GM12878 (cell line): ENCODE data around the gene RAP1GDS1. TPM values are rescaled to one million over a fixed set of nuclear protein-coding genes. Genes with fewer than 3 reads are reported as not detected.

ENCODE experiments used
- ATAC-seq: fragments of 200-7000 bp; cut with Tn5 transposase; 3 replicates; pipeline ENCODE4 v1.9.1; 2020; ENCODE audit warnings: mild to moderate bottlenecking, moderate library complexity
- BruUV-seq: library from RNA; stranded (reverse); fragments of 400-500 nt; replicated peaks from 2 replicates; lab custom pipeline; 2021; lab: Mats Ljungman, UMichigan
- CTCF ChIA-PET: fragments of 300-600 bp; sonication (Branson Sonifier 250); formaldehyde crosslinking; extraction: SDS; loops from one replicate; lab custom pipeline; 2021; ENCODE audit warnings: inconsistent platforms; lab: Yijun Ruan, JAX
- POLR2A ChIA-PET: fragments of 350-600 bp; formaldehyde crosslinking; extraction: SDS; loops from one replicate; lab custom pipeline; 2021; ENCODE audit warnings: inconsistent platforms; lab: Charles Lee
- RAD21 ChIA-PET: fragments of 300-600 bp; sonication (Branson Sonifier 250); formaldehyde crosslinking; loops from one replicate; lab custom pipeline; 2023; ENCODE audit warnings: antibody characterized with exemption; ENCODE audit not compliant: unreplicated experiment; lab: Charles Lee
- SMC1A ChIA-PET: fragments of 300-600 bp; sonication (Branson Sonifier 250); formaldehyde crosslinking; loops from one replicate; lab custom pipeline; 2023; ENCODE audit not compliant: unreplicated experiment, uncharacterized antibody; lab: Charles Lee
- DNase-seq: peaks from one replicate; pipeline ENCODE4 v3.0.0-alpha.2; 2011; ENCODE audit warnings: low read depth, low spot score
- FAIRE-seq: peaks from 3 replicates; lab custom pipeline; 2011; peaks lifted over from hg19 to GRCh38; lab: Jason Lieb, UNC
- H2AFZ ChIP-seq: 2 replicates; pipeline ENCODE4 v1.6.0; 2011; ENCODE audit warnings: low read depth, low read length, control low read depth; ENCODE audit not compliant: control insufficient read depth
- H3K27ac ChIP-seq: 2 replicates; pipeline ENCODE4 v1.5.1; 2011; ENCODE audit warnings: control low read depth; ENCODE audit not compliant: control insufficient read depth, insufficient read depth
- H3K27me3 ChIP-seq, 2 experiments: replicated peaks in 1 of 2; 2 replicates each; pipeline versions ENCODE4 v1.6.0 to v1.6.1; 2011; ENCODE audit warnings: low read length in 1 of 2; ENCODE audit not compliant: control insufficient read depth in 2 of 2, insufficient read depth in 2 of 2
- H3K36me3 ChIP-seq, 2 experiments: 2 replicates each; pipeline ENCODE4 v1.5.1; 2011; ENCODE audit warnings: low read length in 1 of 2; ENCODE audit not compliant: control insufficient read depth in 2 of 2, insufficient read depth in 2 of 2
- H3K4me1 ChIP-seq: 2 replicates; pipeline ENCODE4 v1.6.1; 2011; ENCODE audit warnings: mild to moderate bottlenecking, low read length, moderate library complexity, mixed read lengths; ENCODE audit not compliant: control insufficient read depth, insufficient read depth
- H3K4me2 ChIP-seq: 2 replicates; pipeline ENCODE4 v1.6.0; 2011; ENCODE audit warnings: control low read depth; ENCODE audit not compliant: control insufficient read depth, insufficient read depth
- H3K4me3 ChIP-seq: fragments of 200-600 bp; sonication (generic); 2 replicates; pipeline ENCODE4 v1.5.1; 2016
- H3K79me2 ChIP-seq: 2 replicates; pipeline ENCODE4 v1.6.0; 2011; ENCODE audit warnings: low read length; ENCODE audit not compliant: control insufficient read depth, insufficient read depth
- H3K9ac ChIP-seq: 2 replicates; pipeline ENCODE4 v1.8.0; 2011; ENCODE audit warnings: low read length, control low read depth, mixed read lengths; ENCODE audit not compliant: control insufficient read depth, insufficient read depth
- H3K9me3 ChIP-seq: replicated peaks from 3 replicates; pipeline ENCODE4 v1.5.1; 2011; ENCODE audit warnings: mild to moderate bottlenecking, low read length; ENCODE audit not compliant: control insufficient read depth, insufficient read depth
- H4K20me1 ChIP-seq: 2 replicates; pipeline ENCODE4 v1.6.0; 2011; ENCODE audit not compliant: control insufficient read depth, insufficient read depth
- BACH1 ChIP-seq: fragments of 450-650 bp; IDR thresholded peaks from 2 replicates; pipeline ENCODE4 v1.6.1; 2017; ENCODE audit warnings: mild to moderate bottlenecking, borderline replicate concordance
- CBX3 ChIP-seq: fragments of 200-600 bp; sonication (generic); IDR thresholded peaks from 2 replicates; pipeline ENCODE4 v1.6.1; 2016; ENCODE audit warnings: low read depth, borderline replicate concordance
- CBX5 ChIP-seq: sonication (generic); IDR thresholded peaks from 2 replicates; pipeline ENCODE4 v1.6.1; 2016; ENCODE audit warnings: low read depth, moderate library complexity, mild to moderate bottlenecking, inconsistent platforms
- CEBPB ChIP-seq, 2 experiments: fragments of 150-350 bp in 1 of 2; IDR thresholded peaks; 2 replicates each; pipeline ENCODE4 v1.6.1; 2012 to 2014; ENCODE audit warnings: low read depth in 2 of 2, low read length in 2 of 2, borderline replicate concordance in 1 of 2, inconsistent platforms in 1 of 2
- FOXM1 ChIP-seq: IDR thresholded peaks from 2 replicates; pipeline ENCODE4 v1.6.1; 2012; ENCODE audit warnings: low read depth, mild to moderate bottlenecking, inconsistent platforms, low read length, moderate library complexity
- GABPA ChIP-seq: IDR thresholded peaks from 2 replicates; pipeline ENCODE4 v1.6.1; 2014; ENCODE audit warnings: antibody characterized with exemption, low read depth, mild to moderate bottlenecking, inconsistent platforms
- HCFC1 ChIP-seq: fragments of 150-350 bp; IDR thresholded peaks from 2 replicates; pipeline ENCODE4 v1.6.1; 2014; ENCODE audit warnings: low read length
- MEF2A ChIP-seq: IDR thresholded peaks from 2 replicates; pipeline ENCODE4 v1.6.1; 2011; ENCODE audit warnings: low read depth, mild to moderate bottlenecking, low read length, moderate library complexity; ENCODE audit not compliant: insufficient read depth
- MTA3 ChIP-seq: IDR thresholded peaks from 2 replicates; pipeline ENCODE4 v1.6.1; 2012; ENCODE audit warnings: low read length, inconsistent platforms, borderline replicate concordance
- MYC ChIP-seq: IDR thresholded peaks from 2 replicates; pipeline ENCODE4 v1.6.1; 2011; ENCODE audit warnings: mild to moderate bottlenecking, low read length, moderate library complexity, inconsistent platforms; ENCODE audit not compliant: insufficient read depth, insufficient replicate concordance, insufficient read length, severe bottlenecking
- NFYB ChIP-seq: IDR thresholded peaks from 2 replicates; pipeline ENCODE4 v1.6.1; 2011; ENCODE audit warnings: low read depth, mild to moderate bottlenecking, low read length, improper control_type of control experiment, moderate library complexity; ENCODE audit not compliant: insufficient read depth
- POU2F2 ChIP-seq: IDR thresholded peaks from 3 replicates; pipeline ENCODE4 v1.6.1; 2011; ENCODE audit warnings: low read depth, mild to moderate bottlenecking, low read length, borderline replicate concordance
- RAD51 ChIP-seq: fragments of 450-650 bp; IDR thresholded peaks from 2 replicates; pipeline ENCODE4 v1.6.1; 2016; ENCODE audit warnings: moderate library complexity, mild to moderate bottlenecking, inconsistent platforms
- RCOR1 ChIP-seq: conservative IDR thresholded peaks from 2 replicates; pipeline ENCODE4 v1.6.1; 2012; ENCODE audit warnings: low read depth, low read length, improper control_type of control experiment
- SMAD1 ChIP-seq: fragments of 450-650 bp; IDR thresholded peaks from 2 replicates; pipeline ENCODE4 v1.6.1; 2018; ENCODE audit warnings: mild to moderate bottlenecking, low read depth; ENCODE audit not compliant: partially characterized antibody
- WGBS: methylation state at CpG from one replicate; pipeline ENCODE4 v1.1.6; 2016; ENCODE audit warnings: low lambda C conversion rate; ENCODE audit not compliant: insufficient replicate concordance, insufficient coverage; ENCODE audit errors: missing lambda C conversion rate; 5-methylcytosine and 5-hydroxymethylcytosine counted together
- in situ Hi-C: fragments of 300-500 bp; cut with MboI; formaldehyde crosslinking; loops from 9 replicates; pipeline ENCODE4 v1.14.3; 2018; ENCODE audit warnings: mixed read lengths
- intact Hi-C: fragments of 100-400 bp; cut with micrococcal nuclease; formaldehyde crosslinking; loops from one replicate; pipeline ENCODE4 v1.14.2; 2022; ENCODE audit not compliant: unreplicated experiment
- polyA plus RNA-seq, 11 experiments: library from polyadenylated mRNA; depleted of rRNA in 4 of 11; unstranded in 6 of 11; stranded (reverse) in 5 of 11; fragments of >200 nt; fragmentation: Nextera tagmentation in 4 of 11; fragmentation: Illumina TruSeq in 1 of 11; extraction: Ambion mirVana in 4 of 11; extraction: Trizol in 1 of 11; gene quantifications; 1 replicate in 1 of 11; 2 replicates in 10 of 11; pipeline versions ENCODE4 v1.2.1 to v1.2.3, GENCODE V29; 2011 to 2016; ENCODE audit warnings: inconsistent platforms in 2 of 11, missing spikeins in 2 of 11, low read depth in 1 of 11
- total RNA-seq, 4 experiments: library from RNA; depleted of rRNA in 3 of 4; stranded (reverse); fragments of >200 nt in 3 of 4; fragmentation: Illumina TruSeq in 1 of 4; extraction: Trizol in 1 of 4; gene quantifications; 2 replicates each; pipeline versions ENCODE4 v1.2.1 to v1.2.3, GENCODE V29; 2013 to 2021
- TF ChIP-seq, protein P1 (sequence below): fragments of 450-650 bp; formaldehyde crosslinking; IDR thresholded peaks from 2 replicates; pipeline ENCODE4 v1.4.0; 2022; ENCODE audit warnings: mild to moderate bottlenecking, moderate library complexity
- TF ChIP-seq, protein P2 (sequence below): IDR thresholded peaks from 2 replicates; pipeline ENCODE4 v1.6.1; 2011; ENCODE audit warnings: mild to moderate bottlenecking, low read depth, low read length, moderate library complexity; ENCODE audit not compliant: insufficient replicate concordance

RAP1GDS1 gene
- total and polyA plus RNA-seq, 10 of the 15 experiments (the other 5 are each of a cell fraction or from before 2014, with no cell fraction given), result 12.0 to 30.5 (median 20.7) TPM

DNA sequence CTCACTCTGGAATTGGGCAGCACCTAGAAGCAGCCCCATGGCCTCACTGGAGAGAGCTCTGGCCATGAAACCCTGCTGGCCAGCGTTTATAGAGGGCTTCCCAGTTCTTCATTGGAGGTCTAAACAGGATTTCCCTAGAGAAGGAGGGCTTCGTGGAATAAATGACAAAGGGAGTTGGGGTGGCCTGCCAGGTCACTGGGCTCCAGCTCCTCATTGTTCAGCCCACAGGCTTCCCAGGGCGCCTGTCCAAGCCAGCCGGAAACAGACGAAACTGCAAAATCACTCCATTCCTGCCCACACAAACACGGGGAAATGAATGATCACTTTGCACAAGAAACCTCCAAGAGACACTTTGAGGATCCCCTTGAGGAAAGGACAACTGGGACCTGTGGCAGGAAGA lies 207.5 kb downstream of the RAP1GDS1 start (continued):
- TF ChIP-seq, protein P1, sequence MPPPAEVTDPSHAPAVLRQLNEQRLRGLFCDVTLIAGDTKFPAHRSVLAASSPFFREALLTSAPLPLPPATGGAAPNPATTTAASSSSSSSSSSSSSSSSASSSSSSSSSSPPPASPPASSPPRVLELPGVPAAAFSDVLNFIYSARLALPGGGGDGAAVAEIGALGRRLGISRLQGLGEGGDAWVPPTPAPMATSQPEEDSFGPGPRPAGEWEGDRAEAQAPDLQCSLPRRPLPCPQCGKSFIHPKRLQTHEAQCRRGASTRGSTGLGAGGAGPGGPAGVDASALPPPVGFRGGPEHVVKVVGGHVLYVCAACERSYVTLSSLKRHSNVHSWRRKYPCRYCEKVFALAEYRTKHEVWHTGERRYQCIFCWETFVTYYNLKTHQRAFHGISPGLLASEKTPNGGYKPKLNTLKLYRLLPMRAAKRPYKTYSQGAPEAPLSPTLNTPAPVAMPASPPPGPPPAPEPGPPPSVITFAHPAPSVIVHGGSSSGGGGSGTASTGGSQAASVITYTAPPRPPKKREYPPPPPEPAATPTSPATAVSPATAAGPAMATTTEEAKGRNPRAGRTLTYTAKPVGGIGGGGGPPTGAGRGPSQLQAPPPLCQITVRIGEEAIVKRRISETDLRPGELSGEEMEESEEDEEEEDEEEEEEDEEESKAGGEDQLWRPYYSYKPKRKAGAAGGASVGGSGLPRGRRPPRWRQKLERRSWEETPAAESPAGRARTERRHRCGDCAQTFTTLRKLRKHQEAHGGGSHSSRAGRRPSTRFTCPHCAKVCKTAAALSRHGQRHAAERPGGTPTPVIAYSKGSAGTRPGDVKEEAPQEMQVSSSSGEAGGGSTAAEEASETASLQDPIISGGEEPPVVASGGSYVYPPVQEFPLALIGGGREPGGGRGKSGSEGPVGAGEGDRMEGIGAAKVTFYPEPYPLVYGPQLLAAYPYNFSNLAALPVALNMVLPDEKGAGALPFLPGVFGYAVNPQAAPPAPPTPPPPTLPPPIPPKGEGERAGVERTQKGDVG (CRISPR knock-in tag), result no peak
- TF ChIP-seq FOXM1 (no peak), POU2F2 (no peak), SMAD1 (no peak), RCOR1 (no peak), CBX5 (no peak)
- TF ChIP-seq, all 136 proteins: peak for 0

DNA sequence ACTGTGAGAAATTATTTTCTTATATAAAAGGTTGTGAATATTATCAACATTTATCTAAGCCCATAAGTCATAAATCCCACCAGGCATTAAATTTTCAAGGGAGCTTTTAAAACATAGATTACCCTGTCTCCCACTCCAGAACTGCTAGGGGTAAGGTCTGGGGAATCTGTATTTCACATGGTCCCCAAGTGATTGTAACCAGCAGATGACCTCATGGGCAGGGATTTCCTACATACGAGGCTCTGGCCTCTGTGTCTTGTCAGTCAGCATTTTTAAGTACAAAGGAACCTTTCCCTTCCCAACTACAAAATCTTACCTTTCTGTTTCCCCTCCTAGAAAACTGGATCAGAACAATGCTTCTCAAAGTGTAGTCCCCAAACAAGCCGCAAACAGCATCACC lies 208.6 kb downstream of the RAP1GDS1 start:
- H2AFZ ChIP-seq, result no peak overlapping the region
- no peak for TF ChIP-seq HCFC1
- TF ChIP-seq CEBPB (IDR thresholded peaks at IDR 0.05; ENCODE audit: borderline replicate concordance in 1 of 2, low read depth in 2 of 2, low read length in 2 of 2), result no peak
- TF ChIP-seq MYC, result no peak
- no peak for TF ChIP-seq MTA3
- no peak for TF ChIP-seq BACH1
- no peak for TF ChIP-seq CBX3
- TF ChIP-seq NFYB, result no peak
- TF ChIP-seq MEF2A, result no peak
- TF ChIP-seq, protein P2, sequence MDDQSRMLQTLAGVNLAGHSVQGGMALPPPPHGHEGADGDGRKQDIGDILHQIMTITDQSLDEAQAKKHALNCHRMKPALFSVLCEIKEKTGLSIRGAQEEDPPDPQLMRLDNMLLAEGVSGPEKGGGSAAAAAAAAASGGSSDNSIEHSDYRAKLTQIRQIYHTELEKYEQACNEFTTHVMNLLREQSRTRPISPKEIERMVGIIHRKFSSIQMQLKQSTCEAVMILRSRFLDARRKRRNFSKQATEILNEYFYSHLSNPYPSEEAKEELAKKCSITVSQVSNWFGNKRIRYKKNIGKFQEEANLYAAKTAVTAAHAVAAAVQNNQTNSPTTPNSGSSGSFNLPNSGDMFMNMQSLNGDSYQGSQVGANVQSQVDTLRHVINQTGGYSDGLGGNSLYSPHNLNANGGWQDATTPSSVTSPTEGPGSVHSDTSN, result no peak
- TF ChIP-seq GABPA, result no peak
- TF ChIP-seq POU2F2, result no peak
- no peak for TF ChIP-seq RAD51
- TF ChIP-seq RCOR1, result no peak

More for the DNA sequence above, 208.6 kb downstream of the RAP1GDS1 start:
- H3K27me3 ChIP-seq, result peaks cover 0 to 2% of the 10 kb centered on the region in 2 experiments; a peak in 1 of 4 replicates
- RAD21 ChIA-PET, result interaction anchor here (0.6 to 2.6 kb wide), 4 partner anchors 9 to 936 kb away, joined by 3 to 8 read pairs (median 4); no protein-coding TSS in a partner anchor
- no peak for FAIRE-seq
- no peaks in the 10 kb centered on the region for H3K36me3 ChIP-seq
- SMC1A ChIA-PET, result interaction anchor here (0.5 to 3.4 kb wide), 7 partner anchors 12 to 604 kb away, joined by 3 to 37 read pairs (median 3); no protein-coding TSS in a partner anchor
- no peak overlapping the region for H3K4me3 ChIP-seq
- DNase-seq, result no peak
- no peaks in the 10 kb centered on the region for H3K9me3 ChIP-seq
- no peak overlapping the region for H3K4me2 ChIP-seq
- CTCF ChIA-PET, result interaction anchor here (1.0 to 3.3 kb wide), 8 partner anchors 11 to 993 kb away, joined by 3 to 20 read pairs (median 6); no protein-coding TSS in a partner anchor
- H3K27ac ChIP-seq, result no peak overlapping the region
- no peaks in the 10 kb centered on the region for H3K79me2 ChIP-seq
- WGBS, result 67% methylated on average over 2 of the region's 2 CpGs
- POLR2A ChIA-PET, result interaction anchor here (0.7 to 1.2 kb wide), 2 partner anchors 13 to 17 kb away, joined by 3 read pairs; no protein-coding TSS in a partner anchor
- no peak overlapping the region for H3K9ac ChIP-seq
- intact Hi-C loops (loop anchor here (5.0 kb wide), 2 partner anchors 317 to 358 kb away; no protein-coding TSS in a partner anchor), in situ Hi-C loops (loop anchor here (25.0 kb wide), 1 partner anchor 943 kb away; no protein-coding TSS in a partner anchor)
- ATAC-seq, result no peak
- no TSS peak for BruUV-seq
- H3K4me1 ChIP-seq, result no peaks in the 10 kb centered on the region
- H4K20me1 ChIP-seq, result no peaks in the 10 kb centered on the region
